ENCODE results near the gene GNAS.

DNA sequence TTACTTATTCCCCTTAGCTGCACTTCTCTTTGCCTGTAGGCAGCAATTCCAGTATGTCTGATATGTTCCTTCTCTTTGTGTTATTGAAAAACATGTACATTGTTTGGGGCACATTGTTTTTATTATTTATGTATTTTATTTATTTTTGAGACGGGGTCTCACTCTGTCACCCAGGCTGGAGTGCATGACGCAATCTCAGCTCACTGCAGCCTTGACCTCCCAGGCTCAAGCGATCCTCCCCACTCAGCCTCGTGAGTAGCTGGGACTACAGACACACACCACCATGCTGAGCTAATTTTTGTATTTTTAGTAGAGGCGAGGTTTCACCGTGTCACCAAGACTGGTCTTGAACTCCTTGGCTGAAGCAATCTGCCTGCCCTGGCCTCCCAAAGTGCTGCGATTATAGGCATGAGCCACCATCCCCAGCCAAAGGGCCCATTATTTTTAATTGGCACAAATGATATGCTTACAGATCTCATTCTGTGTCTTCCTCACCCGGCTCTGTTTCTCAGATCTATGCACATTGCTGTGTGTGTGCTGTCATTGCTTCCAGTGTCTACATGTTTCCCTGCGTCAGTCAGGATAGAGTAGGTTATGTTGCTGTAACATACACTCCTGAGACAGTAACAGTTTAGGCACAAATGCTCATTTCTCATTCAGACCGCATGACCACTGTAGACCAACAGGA lies 74.4 kb downstream of the GNAS start:
- TF ChIP-seq YY1 (IDR thresholded peaks at IDR 0.05; ENCODE audit: insufficient read depth, insufficient read length) (no peak), ZNF274 (IDR thresholded peaks at IDR 0.05; ENCODE audit: low read depth, low read length) (no peak)

Measured in NT2/D1 (cell line).